Stimulated activated CD8-positive, alpha-beta memory T cell treated with anti-CD3 and anti-CD28 coated beads, Interleukin-4, amount 100 ng/mL, for 1 hour (primary cell): ENCODE results near the gene TAL2.

ENCODE experiments used
- DNase-seq, 2 donors: peaks; one replicate each; pipeline ENCODE4 v3.0.0-alpha.2; 2020; ENCODE audit warnings: low read depth in 2 of 2, low spot score in 1 of 2

Gene TAL2

DNA sequence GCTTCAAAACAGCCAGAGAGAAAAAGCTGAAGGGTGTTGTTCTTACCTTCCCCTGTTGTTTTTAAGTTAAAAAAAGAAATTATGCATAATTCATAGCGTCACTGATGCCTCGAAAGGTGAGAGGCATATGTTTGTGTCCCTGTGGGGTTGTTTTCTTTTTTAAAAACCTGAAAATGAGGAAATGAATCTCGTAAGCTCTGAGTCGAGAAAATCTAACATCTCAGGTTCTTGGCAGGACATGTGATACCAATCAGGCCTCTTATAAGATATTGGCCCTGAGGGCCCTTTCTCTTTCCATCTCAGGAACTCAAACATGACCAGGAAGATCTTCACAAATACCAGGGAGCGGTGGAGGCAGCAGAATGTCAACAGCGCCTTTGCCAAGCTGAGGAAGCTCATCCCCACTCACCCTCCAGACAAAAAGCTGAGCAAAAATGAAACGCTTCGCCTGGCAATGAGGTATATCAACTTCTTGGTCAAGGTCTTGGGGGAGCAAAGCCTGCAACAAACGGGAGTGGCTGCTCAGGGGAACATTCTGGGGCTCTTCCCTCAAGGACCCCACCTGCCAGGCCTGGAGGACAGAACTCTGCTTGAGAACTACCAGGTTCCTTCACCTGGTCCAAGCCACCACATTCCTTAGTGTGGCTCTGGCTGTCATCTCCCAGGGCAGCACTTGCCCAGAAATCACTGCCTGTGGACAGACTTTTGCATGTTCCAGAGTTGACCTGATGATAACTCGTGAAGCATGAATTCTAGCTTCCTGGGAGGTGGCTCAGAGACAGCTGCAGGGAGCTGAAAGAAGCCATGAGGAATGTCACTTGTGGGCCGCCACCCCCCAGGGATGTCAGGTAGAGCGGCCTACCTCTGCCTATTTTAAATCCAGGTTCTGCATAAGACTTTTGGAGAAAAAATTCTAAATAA, at the start of gene TAL2:
Gene TAL2, plus strand, starts transcription at position 274 of the 921 bp plus-strand sequence. Its CDS starts 40 bp downstream, at position 314.
- no peak for DNase-seq

DNA sequence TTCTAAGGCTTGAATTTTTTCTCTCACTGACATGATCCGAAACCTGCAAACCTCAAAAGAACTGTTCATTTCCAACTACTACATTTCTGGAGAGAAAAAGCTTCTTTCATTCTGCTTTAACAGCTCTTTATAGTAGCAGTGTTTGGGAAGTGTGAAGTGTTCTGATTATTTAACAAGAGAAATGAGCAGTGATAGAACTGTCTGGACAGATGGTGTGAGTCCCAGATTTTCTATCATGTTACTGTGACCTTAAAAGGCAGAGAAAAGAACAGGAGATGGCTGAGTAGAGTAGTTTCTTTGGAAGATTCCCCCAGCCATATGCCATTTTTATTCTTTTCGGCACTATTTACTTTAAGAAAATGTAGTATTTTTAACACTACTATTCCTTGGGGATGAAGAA, 41.3 kb upstream of the TAL2 start:
- no peak for DNase-seq

DNA sequence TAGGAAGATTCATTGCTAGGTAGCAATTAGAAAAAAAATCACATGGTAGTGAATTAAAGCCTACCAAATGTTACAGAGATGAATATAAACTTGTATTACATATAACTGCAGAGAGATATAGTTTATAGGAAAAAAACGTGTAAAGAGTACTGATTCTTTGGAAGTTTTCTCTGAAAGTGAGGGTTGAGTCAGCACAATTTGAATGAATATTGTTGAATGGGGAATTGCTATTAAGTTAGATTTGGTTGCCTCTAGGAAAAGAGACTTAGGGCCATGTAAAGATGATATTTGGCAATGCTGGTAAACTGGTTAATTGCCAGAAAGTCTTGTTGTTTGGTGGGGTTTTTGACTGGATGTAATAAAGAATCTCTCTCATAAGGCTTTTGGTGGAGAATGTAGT, 37.2 kb upstream of the TAL2 start:
- DNase-seq = no peak

DNA sequence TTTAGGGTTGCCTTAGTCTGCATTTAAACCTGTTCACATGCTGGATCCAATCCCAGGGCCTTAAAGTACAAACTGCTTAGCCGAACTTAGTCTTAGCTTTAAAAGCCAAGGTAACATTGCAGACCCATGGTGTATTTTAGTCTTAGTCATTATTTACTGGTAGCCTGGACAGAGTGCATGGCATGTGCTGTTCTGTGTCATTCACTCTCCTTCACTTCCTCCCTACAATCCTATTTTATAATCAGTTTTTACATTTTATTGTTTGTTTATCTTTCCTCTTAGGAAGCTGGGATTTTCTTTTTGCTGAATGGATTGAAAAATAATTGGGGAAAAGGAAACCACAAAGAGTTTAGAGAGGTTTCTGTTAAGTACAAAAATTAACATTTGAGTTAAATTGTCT, 29.4 kb upstream of the TAL2 start:
- no peak for DNase-seq

DNA sequence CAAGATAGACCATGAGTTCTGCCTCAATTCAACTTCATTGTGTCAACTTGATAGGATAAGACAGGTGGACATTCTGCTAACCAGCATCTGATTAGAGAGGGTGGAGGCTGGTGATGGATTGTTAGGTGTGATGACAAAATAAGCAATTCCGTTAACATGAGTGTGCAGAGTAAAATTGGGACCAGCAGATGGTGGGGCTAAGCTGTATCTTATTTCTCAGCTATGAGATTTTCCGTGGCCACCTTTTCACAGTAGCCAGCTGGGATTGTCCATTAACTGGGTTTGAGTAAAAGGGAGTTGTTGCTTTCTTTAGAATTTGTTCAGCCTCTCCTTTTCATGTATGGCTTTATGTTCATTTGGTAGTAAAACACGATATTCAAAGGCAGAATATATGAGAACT, 28.8 kb upstream of the TAL2 start:
- no peak for DNase-seq

DNA sequence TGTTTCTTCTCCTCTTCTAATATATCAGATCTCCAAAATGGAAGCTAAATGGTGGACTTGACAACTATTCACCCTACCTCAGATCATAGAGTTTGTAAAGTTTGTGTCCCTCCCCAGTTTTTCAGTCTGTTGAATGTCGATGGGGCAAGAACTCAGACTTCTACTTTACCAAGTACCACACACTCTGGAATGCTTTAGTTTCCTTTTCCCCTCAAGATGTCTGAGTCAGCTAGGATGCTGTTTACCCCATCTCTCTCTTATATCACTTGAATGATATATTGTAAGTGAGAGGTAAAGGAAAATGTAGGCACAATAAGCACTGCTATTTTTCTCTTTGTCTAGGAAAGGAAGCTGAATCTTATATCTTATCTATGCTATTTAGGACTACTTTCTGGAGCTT, 25.9 kb upstream of the TAL2 start:
- no peak for DNase-seq

DNA sequence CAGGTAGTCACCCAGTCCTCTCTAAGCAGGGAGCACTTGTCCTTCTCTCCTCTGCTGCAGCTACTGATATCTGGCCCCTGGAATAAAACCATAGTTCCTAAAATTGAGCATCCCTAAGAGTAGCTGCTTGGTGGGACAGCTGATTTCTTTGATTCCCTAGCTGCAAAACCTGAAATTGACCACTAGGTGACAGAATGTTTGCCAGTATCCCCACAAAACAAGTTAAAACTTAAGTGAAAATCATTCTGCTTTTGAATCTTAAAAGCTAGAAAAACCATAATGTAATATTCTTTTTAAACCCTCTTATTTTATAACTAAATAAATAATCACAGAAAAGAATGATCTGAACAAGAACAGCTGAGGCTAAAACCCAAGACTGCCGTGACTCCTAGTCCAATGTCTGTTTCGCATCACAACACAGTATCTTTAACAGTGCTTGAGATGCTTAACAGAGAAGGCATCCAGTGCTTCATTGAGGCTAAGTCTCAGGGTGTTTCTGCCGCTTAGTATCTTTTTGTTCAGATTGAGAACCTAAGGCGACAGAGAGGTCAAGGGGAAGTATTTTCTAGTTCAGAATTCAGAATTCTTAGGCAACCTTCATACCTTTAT, 24.4 kb upstream of the TAL2 start:
- DNase-seq = no peak

DNA sequence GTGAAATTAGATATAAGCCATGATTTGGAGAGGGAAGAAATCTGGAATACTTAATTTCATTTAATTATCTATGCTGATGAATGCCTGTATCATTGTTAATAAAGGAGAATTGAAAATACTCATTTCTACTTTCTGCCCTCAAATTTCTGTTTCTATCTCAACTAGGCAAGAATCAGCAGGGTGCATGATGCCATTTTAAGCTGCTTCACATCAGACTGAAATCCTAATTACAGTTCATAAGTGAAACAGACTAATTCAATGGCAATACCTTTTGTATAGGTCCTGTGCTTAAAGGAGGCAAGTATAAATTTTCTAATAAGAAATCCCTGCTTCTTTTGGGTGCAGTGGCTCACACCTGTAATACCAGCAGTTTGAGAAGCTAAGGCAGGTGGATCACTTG, 22.3 kb upstream of the TAL2 start:
- DNase-seq = no peak

DNA sequence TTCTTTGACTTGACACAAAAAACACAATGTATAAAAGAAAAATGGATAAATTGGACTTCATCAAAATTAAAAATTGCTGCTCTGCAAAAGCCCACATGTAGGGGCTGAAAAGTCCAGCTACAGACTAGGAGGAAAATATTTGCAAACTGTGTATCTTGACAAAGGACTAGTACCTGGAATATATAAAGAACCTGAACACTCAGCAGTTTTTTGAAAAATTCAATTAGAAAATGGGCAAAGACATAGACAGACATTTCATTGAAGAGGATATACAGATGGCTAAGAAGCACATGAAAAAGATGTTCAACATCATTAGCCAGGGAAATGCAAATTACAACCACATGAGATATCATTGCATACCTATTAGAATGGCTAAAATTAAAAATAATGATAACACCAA, 18.5 kb upstream of the TAL2 start:
- DNase-seq = no peak

DNA sequence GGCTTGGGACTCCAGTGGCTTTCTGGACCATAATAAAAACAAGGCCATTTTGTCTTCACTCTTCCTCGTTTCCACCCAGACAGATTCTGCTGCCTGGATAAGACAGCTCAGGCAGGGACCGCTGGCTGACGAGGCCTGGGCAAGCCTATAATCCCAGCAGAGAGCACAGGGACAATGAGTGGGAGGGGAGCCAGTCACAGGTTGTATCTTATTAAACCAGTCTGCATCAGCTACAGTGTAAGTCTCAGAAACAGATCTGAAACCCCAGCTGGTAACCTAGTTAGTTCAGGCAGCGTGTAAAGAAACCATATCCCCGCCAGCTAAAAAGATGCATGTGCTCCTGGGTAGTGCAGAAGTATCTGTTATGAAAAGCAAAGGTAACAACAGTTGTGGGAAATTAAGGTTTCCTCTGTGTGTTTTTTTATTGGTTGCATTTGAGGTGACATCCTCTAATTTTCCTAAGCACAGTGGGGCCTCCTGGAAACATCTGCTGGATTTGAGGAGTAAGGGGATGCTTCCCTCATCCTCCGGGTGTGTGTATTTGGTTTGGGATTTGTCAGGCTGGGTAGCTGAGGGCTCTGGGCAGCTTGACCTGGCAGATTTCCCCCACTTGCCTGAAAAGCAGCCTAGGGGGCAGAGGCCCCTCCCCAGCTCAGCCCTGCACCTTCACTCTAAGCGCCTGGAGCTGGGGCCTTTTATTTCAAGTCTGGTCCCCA, 15.2 kb upstream of the TAL2 start:
- DNase-seq = no peak

DNA sequence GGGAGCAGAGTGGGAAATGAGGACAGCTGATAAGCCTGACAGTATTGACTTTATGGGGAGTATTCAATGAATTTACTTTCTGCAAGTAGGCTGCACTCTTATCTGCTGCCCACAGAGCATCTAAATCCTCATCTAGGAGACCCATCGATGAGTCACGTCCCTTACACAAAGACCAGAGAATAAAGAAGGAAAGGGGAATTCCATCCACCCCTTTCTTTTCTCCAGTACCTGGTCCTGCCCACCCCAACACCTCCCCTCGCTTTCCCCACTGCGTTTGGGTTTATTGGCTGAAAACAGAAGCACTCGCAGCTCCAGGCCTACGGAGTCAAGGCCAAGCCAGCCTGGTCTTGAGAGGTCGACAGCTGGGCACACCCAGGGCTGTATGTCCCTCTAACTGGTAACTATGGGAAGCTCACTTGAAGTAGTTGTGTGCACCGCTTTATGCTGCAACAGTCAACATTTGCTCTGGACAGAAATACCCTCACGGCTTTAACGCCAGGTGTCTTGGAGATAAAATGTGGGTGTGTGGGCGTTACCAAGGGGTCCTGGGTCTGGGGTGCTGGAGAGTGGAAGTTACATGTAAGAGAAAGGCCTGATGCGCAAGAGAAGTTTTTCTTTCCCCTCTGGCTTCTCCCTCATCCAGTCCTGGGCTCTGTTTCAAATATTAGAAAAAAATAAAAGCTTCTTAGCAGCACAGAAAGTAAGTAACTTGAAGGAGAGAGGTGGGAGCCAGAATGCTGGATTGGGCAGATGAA, 14.5 kb upstream of the TAL2 start:
- no peak for DNase-seq

DNA sequence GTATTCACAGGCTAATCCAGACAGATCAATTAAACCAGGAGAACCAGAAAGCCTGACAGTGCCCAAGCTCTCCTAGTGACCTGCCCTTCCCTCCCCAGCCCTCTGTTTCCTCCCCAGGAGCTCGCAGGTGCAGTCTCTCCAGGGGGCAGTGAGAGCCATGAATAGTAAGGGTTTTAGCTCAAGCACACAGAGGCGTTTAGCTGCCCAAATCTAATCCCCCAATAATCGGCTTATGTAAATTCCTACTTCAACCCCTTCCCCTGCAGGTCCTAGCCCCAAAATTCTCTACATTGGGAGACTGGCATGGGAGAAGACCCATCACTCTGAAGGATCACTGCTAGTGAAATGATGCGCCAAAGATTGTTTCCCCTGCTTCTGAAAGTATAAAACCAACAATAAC, 10.5 kb upstream of the TAL2 start:
- DNase-seq = no peak

DNA sequence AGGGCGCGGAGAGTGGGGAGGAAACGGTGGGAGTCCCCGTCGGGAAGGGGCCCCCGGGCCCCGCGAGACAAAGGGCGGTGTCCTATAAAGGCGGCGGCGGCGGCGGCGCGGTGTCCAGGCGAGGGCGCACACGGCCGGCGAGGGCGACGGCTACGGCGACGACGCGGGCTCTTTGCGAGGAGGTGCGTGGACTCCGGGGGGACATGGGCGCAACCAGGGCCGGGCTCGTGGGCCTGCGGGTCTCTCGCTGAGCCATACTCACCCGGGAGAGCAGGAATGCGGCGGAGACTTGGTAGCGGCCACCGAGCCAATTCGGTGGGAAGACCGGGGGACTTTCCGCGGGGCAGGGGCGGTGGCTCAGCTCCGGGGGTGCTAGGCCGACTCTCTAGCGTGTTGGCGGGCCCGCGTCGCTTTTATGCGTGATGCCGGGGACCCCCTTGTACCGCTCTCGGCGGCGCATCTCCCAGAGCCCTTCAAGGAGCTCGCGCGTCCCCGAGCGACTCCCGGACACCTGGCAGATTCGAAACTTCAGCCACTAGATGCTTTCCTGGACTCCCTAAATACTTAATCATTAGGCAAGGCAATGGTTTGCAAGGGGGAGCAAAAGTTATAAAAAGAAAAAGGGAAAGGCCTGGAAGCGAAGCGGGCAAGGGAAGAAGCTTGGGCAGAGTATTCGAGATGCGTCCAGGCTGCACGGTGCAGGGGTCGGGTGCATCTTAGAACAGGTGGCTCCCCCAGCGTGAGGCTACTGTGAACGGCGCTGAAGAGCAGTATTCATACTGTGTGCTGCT, 5.9 kb upstream of the TAL2 start:
- DNase-seq = no peak

DNA sequence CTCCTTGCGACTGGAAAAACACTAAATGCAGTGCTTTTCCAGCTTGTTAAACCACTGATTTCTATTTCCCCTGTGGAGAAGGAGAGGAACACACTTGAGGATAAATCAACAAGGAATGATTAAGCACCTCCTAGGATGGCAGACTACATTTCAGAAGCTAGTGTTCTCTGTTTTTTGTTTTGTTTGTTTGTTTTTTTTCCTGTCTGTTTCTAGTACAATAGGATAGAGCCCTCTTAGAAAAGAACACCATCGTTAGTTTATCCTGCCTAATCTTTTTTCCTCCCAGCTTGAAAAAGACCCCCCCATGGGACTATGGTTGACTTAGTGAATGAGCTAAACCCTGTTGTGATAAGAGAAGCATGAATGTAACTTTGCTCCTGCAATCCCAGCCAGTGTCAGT, 3.9 kb upstream of the TAL2 start:
- DNase-seq = no peak

DNA sequence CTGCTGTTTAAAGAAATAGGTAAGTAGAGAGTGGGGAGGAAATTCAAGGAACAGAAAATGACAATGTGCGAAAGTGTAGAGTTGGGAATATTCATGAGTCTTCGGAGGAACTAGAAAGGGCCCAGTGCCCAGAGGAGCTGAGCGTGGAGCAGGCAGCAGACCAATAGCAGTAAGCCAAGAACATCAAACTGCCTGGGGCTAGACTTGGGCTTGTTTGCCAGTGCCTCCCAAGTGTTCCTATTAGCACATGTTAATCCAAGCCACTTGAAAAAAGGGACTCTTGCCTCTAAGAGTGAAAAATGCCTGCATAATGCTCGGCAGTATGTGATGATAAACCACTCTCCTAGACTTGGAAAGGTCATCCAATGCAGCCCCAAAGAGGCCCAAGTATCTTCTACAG, 1.2 kb upstream of the TAL2 start:
- DNase-seq = no peak

DNA sequence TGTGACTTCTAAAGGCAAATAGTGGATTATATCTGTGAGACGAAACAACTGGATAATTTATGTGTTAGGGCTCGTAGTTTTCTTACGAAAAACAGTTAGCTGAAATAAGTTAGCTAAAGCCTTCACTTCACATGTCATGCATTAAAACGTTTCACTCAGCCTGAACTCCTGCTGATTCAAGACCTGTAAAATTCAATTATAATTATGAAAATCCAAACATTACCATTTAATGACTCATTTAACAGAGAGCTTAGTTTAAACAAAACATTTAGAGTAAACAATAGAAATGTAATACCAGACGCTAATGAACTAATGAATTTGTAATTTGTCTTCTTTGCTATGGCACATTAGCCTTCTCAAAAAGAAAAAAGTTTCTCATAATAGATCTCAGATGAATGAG, 1.7 kb downstream of the TAL2 start:
- DNase-seq = no peak

DNA sequence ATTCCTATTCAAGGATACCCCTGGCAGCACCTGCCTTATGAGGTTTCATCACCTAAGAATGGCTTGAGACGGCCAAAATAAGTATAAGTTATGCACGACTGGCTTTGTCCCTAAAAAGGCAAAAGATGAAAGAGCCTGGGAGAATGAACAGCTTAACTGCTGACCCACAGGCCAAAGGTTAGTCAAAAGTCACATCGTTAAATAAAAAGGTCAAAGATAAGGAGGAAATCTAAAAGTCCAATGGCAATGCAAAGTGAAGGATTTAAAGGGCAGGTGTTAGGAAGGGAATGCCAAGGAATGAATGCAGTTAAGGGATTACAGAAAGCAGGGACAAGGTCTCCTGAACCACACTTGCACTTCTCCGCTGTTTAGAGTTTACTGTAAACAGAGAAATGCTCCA, 5.6 kb downstream of the TAL2 start:
- no peak for DNase-seq

DNA sequence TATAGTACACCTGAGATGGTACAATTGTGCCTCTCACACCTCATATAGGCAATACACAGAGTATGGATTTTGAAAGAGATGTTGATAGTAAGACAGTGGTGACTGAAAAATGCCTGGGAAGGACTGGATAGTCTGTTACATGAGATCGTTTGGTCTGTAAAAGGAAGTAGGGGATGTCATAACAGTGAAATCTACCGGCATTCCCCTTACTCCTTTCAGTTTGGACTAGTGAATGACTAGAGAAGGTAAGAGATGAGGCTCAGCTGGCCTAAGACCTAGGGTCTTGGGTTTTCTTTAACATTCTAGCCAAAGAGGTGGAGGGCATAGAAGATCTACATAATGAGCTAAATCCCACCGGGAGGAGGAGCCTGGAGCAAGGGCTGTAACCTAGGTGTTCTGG, 8.1 kb downstream of the TAL2 start:
- DNase-seq = no peak

DNA sequence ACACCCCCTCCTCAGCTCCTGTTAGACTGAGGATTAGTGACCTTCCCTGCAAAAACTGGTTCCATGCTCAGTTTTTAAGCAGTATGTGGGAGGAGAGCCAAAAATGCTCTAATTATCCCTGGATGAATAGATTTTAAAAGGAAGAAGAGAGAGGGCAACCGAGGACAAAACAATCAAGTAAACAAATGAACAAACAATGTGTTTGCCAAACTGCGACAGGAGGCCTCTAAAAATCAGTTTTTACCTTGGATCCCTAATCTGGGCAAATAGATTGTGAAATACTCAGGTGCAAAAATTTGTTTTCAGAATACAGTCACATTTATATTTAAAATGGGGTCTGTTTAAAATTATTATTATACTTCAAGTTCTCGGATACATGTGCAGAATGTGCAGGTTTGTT, 8.5 kb downstream of the TAL2 start:
- no peak for DNase-seq

DNA sequence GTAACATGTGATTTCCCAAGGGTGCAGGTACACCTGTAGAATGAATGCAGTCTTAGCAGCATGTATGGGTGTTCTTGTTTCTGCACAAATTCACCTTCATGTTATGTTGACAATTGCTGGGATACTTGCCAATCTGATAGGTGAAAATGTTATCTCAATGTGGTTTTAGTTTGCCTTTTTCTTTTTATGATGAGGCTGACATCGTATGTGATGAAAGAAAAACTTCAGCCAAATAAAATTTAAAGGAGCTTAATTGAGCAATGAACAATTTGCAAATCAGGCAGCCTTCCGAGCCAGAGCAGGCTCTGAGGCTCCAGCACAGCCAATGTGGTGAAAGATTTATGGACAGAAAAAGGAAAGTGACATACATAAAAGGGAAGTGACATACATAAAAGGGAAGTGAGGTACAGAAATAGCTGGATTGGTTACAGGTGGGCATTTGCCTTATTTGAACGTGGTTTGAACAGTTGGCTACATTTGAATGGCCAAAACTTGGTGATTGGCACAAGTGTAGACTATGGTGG, 10.5 kb downstream of the TAL2 start:
- DNase-seq = no peak
